ENCODE data around the gene TADA2A.

- TF ChIP-seq SUZ12 (IDR thresholded peaks at IDR 0.05; ENCODE audit: extremely low read depth, insufficient read depth, insufficient read length) = no peak
- TF ChIP-seq YY1 (IDR thresholded peaks at IDR 0.05; ENCODE audit: insufficient read depth, insufficient read length) = no peak
Measured at GRCh38 chr17:37392024-37392590, 14.6 kb upstream of the TADA2A start.

Data from NT2/D1 (cell line).